Daoy (cell line): Measurements from ENCODE around the gene OARD1. TPM values are rescaled to one million over a fixed set of nuclear protein-coding genes. Genes with fewer than 3 reads are reported as not detected.
"Not testable (repeated sequence)": the region's sequence is repeated elsewhere in the genome, so short reads cannot be mapped to it uniquely, and the experiment has no call there.

ENCODE experiments used
- DNase-seq: peaks from one replicate; pipeline ENCODE4 v3.0.0-alpha.2; 2015; ENCODE audit warnings: low read depth
- total RNA-seq: library from RNA; depleted of rRNA; stranded (reverse); fragments of >200 nt; shearing (Covaris generic); gene quantifications from 2 replicates; pipeline ENCODE4 v1.2.3, GENCODE V29; 2014; rRNA removed

The OARD1 gene
- total RNA-seq, 1 experiment from 2014 or later, result 29.0 TPM

GRCh38 chr6:41027241-41027640 lies 44.9 kb downstream of the OARD1 start:
- no peak for DNase-seq

DNA sequence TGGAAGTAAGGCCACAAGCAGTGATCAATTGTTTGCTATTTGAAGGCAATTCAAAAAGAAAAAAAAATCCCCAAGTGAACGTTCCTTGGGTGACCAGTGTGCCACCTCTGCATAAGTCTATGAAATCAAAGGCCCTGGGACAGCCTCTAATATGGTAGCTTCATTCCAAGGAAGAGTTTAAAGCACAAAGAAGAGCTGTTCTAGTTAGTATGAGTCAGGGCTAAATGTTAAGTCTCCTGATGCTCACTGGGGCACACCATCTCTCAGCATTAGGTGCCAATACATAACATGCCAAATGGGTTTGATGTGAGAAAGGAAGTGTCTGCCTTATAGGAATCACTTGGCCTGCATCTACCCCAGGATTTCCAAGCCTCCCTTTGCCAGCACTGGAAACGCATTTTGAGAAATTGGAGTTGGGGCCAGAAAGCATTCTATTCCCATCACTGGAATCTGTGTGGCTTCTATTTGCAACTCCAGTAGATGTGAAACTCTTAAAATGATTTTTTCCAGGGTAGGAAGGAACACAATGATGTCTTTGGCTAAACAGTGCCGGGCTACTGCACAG lies 46.1 kb downstream of the OARD1 start:
- DNase-seq, result no peak

GRCh38 chr6:41023114-41023513 lies 49.0 kb downstream of the OARD1 start:
- DNase-seq, result no peak

GRCh38 chr6:41022294-41022693 lies 49.9 kb downstream of the OARD1 start:
- DNase-seq, result peak; percentile 61

DNA sequence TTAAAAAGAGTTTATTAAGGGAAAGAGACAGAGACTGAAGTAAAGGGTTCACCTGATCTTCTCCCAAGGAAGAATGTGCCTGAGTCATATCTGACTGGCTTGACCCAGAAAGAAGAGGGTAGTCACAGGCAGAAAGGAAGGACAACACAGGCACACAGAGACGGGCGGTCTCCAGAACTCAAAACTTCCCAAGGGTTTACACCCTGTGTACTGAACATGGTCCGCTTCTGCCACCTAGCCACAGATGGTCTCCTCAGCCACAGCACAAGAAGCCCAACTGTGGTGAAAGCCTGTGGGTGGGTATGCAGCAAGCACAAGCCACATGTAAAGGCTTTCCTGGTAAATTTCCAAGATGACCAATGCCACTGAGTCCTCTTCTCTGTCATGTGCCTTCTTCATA lies 50.3 kb downstream of the OARD1 start:
- DNase-seq, result peak; percentile 86

GRCh38 chr6:41017663-41018062 lies 54.5 kb downstream of the OARD1 start:
- no peak for DNase-seq

DNA sequence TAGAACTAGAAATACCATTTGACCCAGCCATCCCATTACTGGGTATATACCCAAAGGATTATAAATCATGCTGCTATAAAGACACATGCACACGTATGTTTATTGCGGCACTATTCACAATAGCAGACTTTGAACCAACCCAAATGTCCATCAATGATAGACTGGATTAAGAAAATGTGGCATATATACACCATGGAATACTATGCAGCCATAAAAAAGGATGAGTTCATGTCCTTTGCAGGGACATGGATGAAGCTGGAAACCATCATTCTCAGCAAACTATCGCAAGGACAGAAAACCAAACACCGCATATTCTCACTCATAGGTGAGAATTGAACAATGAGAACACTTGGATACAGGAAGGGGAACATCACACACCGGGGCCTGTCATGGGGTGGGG lies 56.3 kb downstream of the OARD1 start:
- not testable (repeated sequence) for DNase-seq

GRCh38 chr6:41014780-41015179 lies 57.4 kb downstream of the OARD1 start:
- no peak for DNase-seq

Other genes with a start within 250 kb of the OARD1 start
- 0.11 TPM in 1 of 2 replicates, not detected in the other for gene UNC5CL, start 33.1 kb downstream of the OARD1 start, total RNA-seq
- not detected in 2 replicates for gene TSPO2, start 29.9 kb downstream of the OARD1 start, total RNA-seq
- not detected in 2 replicates for gene APOBEC2, start 19.2 kb downstream of the OARD1 start, total RNA-seq
- gene NFYA, start 618 bp upstream of the OARD1 start, total RNA-seq, result 9.1 and 13.1 TPM in 2 replicates
- gene TREML1, start 82.0 kb upstream of the OARD1 start, total RNA-seq, result not detected in 2 replicates
- gene TREM2, start 90.8 kb upstream of the OARD1 start, total RNA-seq, result not detected in 2 replicates
- gene TREML2, start 128.8 kb upstream of the OARD1 start, total RNA-seq, result not detected in 2 replicates
- gene TREML4, start 156.0 kb upstream of the OARD1 start, total RNA-seq, result not detected in 2 replicates
- not detected in 2 replicates for gene TREM1, start 214.3 kb upstream of the OARD1 start, total RNA-seq